Large intestine (tissue), 3 donors: ENCODE data around the gene SHROOM3. TPM values are rescaled to one million over a fixed set of nuclear protein-coding genes. Genes with fewer than 3 reads are reported as not detected.

Experiments
- DNase-seq, 2 donors: peaks; one replicate each; pipeline versions ENCODE4 v3.0.0 to v3.0.0-alpha.2; 2013
- H3K27ac ChIP-seq: one replicate; pipeline ENCODE4 v1.5.1; 2013; ENCODE audit warnings: low read length
- H3K27me3 ChIP-seq: 2 replicates; pipeline ENCODE4 v1.6.1; 2013; ENCODE audit warnings: low read length; ENCODE audit not compliant: control insufficient read depth, insufficient read depth
- H3K36me3 ChIP-seq: 2 replicates; pipeline ENCODE4 v1.6.1; 2013; ENCODE audit warnings: low read length; ENCODE audit not compliant: control insufficient read depth, insufficient read depth
- H3K4me1 ChIP-seq: one replicate; pipeline ENCODE4 v1.6.1; 2013; ENCODE audit warnings: low read length; ENCODE audit not compliant: control insufficient read depth, insufficient read depth
- H3K4me3 ChIP-seq: one replicate; pipeline ENCODE4 v1.5.1; 2013; ENCODE audit warnings: low read length
- H3K9me3 ChIP-seq: one replicate; pipeline ENCODE4 v1.6.1; 2013; ENCODE audit warnings: mild to moderate bottlenecking, low read depth, low read length, moderate library complexity; ENCODE audit not compliant: control insufficient read depth
- WGBS: methylation state at CpG from one replicate; pipeline ENCODE4 v1.1.5; 2013; ENCODE audit warnings: low lambda C conversion rate; ENCODE audit not compliant: insufficient coverage; 5-methylcytosine and 5-hydroxymethylcytosine counted together
- polyA plus RNA-seq: library from polyadenylated mRNA; unstranded; fragments of 120-200 nt; gene quantifications from one replicate; pipeline ENCODE4 v1.2.1, GENCODE V29; 2013

SHROOM3 gene
- polyA plus RNA-seq, 1 donor: 27.8 TPM

GRCh38 chr4:76579596-76580375, 144.8 kb downstream of the SHROOM3 start:
- H3K27me3 ChIP-seq: no peaks in the 10 kb centered on the region
- 0% methylated on average over 1 of the region's 14 CpGs for WGBS
- no peaks in the 10 kb centered on the region for H3K9me3 ChIP-seq
- peak overlapping the region; percentile 74 for H3K27ac ChIP-seq
- peak overlapping the region; percentile 34 for H3K4me3 ChIP-seq
- peak; percentile 73 to 92 for DNase-seq
- H3K4me1 ChIP-seq: peaks cover 13% of the 10 kb centered on the region
- H3K36me3 ChIP-seq: no peaks in the 10 kb centered on the region

DNA sequence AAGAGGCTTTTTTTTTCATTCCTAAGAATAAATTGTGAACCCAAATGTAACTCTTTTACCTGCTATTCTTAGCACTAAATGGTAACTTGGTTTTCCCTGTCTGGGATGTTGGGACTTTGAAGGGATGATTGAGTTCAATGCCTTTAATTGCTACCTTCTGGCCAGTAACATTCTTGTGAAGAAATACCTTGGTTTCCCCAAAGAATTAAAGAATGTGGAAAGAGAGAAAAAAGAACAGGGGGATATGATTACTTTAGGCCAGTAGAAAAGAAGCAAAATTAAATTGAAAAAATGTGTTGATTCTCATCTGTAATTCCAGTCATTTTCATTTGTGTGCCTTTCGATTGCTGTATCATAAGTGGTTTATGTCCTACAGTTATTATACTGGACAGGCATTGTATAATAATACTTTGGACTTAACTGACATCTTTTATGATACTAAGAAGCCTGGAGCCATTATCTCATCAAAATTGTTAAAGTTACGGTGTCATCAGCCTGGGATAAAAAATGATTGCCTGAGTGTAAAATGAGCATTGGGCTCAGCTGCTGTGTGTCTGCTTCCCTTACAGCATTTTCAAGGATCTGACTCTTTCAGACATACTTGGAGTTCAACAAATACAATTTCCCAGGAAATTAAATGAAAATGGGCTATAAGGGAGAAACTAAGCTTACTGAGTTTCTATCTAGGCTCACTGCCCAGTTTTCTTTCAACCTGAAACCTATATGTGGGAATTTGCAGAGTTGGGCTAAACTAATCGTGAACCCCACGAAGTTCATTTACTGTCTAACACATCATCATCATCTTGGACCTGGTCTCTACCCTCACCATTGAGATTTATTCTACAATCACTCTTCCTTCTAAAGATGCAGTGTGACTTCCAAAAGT, 146.3 kb downstream of the SHROOM3 start:
- peaks cover 13% of the 10 kb centered on the region for H3K4me1 ChIP-seq
- H3K9me3 ChIP-seq: no peaks in the 10 kb centered on the region
- DNase-seq: peak in 1 of 2 donors; percentile 77
- H3K36me3 ChIP-seq: no peaks in the 10 kb centered on the region
- no peak overlapping the region for H3K4me3 ChIP-seq
- H3K27ac ChIP-seq: peak overlapping the region; percentile 74
- no CpG with 5 or more reads among the region's 4 CpGs for WGBS
- H3K27me3 ChIP-seq: no peaks in the 10 kb centered on the region

DNA sequence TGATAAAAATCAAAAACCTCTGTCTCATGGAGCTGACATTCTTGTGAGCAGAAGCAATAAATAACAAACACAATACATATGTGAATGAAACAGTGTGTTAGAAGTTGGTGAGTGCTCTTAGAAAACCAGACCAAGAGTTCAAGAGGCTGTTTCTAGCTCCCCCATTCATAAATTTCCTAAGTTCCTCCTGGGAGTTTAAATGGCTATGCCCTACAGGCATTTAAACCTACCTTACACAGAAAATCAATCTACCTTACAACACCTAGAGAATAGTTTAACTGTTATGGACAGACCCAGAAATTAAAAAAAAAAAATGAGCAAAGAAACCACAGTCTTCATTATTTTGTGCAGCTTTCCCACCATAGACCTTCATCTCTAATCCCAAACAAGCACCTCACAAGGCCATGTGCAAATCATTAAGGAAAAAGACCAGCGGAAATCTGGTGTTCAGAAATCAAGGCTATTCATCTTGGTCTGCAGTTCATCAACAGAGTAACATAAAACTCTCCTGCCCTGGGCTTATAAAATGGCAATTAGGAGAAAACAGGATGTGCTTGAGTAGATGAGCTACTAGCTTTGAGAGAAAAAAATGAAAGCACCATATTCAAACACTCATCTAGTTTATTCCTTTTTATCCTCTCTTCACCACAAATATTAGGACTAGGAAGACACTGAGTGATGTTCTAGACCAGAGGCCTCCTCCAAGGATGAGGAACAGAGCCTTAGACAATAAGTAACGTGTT, 147.2 kb downstream of the SHROOM3 start:
- WGBS: no CpG with 5 or more reads among the region's 2 CpGs
- Histone ChIP-seq H3K27ac (peak overlapping the region; percentile 74), H3K27me3 (no peaks in the 10 kb centered on the region), H3K9me3 (no peaks in the 10 kb centered on the region), H3K4me1 (peaks cover 13% of the 10 kb centered on the region), H3K4me3 (no peak overlapping the region), H3K36me3 (no peaks in the 10 kb centered on the region)
- DNase-seq: no peak

GRCh38 chr4:76582817-76583087, 147.7 kb downstream of the SHROOM3 start:
- Histone ChIP-seq H3K36me3 (no peaks in the 10 kb centered on the region), H3K27ac (peak overlapping the region; percentile 10), H3K9me3 (no peaks in the 10 kb centered on the region), H3K27me3 (no peaks in the 10 kb centered on the region), H3K4me1 (peaks cover 13% of the 10 kb centered on the region), H3K4me3 (no peak overlapping the region)
- peak in 1 of 2 donors; percentile 67 for DNase-seq
- WGBS: no CpG with 5 or more reads among the region's 3 CpGs

DNA sequence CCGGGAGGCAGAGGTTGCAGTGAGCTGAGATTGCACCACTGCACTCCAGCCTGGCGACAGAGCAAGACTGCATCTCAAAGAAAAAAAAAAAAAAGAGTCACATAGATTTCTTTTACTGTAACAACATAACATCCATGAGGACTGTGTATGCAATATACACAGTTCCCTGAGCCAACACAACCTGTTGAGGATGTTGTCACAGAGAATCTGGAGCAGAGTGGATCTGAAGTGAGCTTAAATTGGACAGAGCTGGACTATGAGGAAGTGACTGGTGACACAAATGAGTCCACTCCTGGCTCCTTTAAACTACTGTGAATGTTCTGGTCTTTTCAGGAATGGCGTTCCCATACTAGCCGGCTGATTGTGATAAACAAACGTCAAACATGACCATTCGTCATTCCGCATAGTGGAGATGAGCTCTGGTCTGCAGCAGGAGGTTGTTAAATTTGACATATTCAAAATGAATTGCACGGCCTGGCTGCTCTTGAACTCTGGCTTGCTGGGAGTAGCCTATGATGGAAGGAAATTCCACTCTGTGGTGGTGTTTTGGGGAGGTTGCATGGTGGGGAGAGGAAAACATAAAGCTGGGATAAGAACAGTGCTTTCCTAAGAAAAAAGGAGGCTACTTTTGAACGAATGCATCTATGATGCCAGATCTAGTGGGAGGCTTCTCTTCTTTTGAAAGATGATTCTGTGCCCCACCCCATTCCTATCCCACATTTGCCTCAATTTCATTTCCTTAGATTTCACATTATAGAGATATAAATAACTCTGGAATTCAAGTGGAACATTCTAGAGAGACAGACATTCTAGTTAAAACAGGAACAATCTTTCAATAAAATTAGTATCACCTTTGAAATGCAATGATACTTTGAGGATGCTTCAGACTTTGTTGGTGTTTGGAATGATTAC, 149.5 kb downstream of the SHROOM3 start:
- H3K27me3 ChIP-seq: no peaks in the 10 kb centered on the region
- no peak overlapping the region for H3K4me3 ChIP-seq
- DNase-seq: peak in 1 of 2 donors; percentile 24
- peaks cover 27% of the 10 kb centered on the region for H3K4me1 ChIP-seq
- H3K27ac ChIP-seq: no peak overlapping the region
- 80% methylated on average over 2 of the region's 9 CpGs for WGBS
- no peaks in the 10 kb centered on the region for H3K9me3 ChIP-seq
- H3K36me3 ChIP-seq: no peaks in the 10 kb centered on the region

- peak in 1 of 2 donors; percentile 24 for DNase-seq
- no peaks in the 10 kb centered on the region for H3K36me3 ChIP-seq
- H3K27ac ChIP-seq: peak overlapping the region; percentile 89
- no peaks in the 10 kb centered on the region for H3K9me3 ChIP-seq
- peak overlapping the region; percentile 53 for H3K4me3 ChIP-seq
- WGBS: no CpG with 5 or more reads among the region's 5 CpGs
- H3K4me1 ChIP-seq: peaks cover 33% of the 10 kb centered on the region
- H3K27me3 ChIP-seq: no peaks in the 10 kb centered on the region
Observed at GRCh38 chr4:76585272-76585671, 150.2 kb downstream of the SHROOM3 start.

- Histone ChIP-seq H3K27ac (peak overlapping the region; percentile 89), H3K27me3 (no peaks in the 10 kb centered on the region), H3K4me1 (peaks cover 34% of the 10 kb centered on the region), H3K36me3 (no peaks in the 10 kb centered on the region), H3K4me3 (peak overlapping the region; percentile 53), H3K9me3 (no peaks in the 10 kb centered on the region)
- DNase-seq: peak; percentile 94 to 96
- WGBS: no CpG with 5 or more reads among the region's 28 CpGs
Observed at GRCh38 chr4:76585897-76586360, 150.9 kb downstream of the SHROOM3 start.

- Histone ChIP-seq H3K4me1 (peaks cover 47% of the 10 kb centered on the region), H3K27ac (peak overlapping the region; percentile 89), H3K36me3 (no peaks in the 10 kb centered on the region), H3K4me3 (peak overlapping the region; percentile 53), H3K9me3 (no peaks in the 10 kb centered on the region), H3K27me3 (no peaks in the 10 kb centered on the region)
- peak in 1 of 2 donors; percentile 49 for DNase-seq
- WGBS: no CpG with 5 or more reads among the region's 2 CpGs
Observed at GRCh38 chr4:76588274-76588673, 153.2 kb downstream of the SHROOM3 start.

DNA sequence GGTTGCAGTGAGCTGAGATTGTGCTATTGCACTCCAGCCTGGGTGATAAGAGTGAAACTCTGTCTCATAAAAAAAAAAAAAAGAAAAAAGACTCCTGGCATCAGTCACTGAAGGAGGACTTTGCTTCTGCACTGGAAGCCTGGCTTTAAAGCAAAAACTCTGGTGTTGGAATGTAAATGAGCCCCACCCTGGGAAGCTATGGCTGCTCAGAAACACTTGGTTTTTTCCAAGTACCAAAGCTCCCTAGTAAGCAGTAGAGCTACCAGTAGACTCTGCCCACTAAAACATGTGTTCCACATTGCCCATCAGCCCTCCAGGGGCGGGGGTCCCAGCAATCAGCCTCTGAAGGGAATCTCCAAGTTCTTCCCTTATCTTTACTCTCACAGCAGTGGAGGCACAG, 154.4 kb downstream of the SHROOM3 start:
- WGBS: no CpG with 5 or more reads among the region's 1 CpG
- Histone ChIP-seq H3K27me3 (no peaks in the 10 kb centered on the region), H3K36me3 (no peaks in the 10 kb centered on the region), H3K4me1 (peaks cover 55% of the 10 kb centered on the region), H3K4me3 (no peak overlapping the region), H3K9me3 (no peaks in the 10 kb centered on the region), H3K27ac (peak overlapping the region; percentile 89)
- DNase-seq: peak; percentile 85 to 94
